Left ventricle myocardium superior (tissue), 1 donor: ENCODE measurements around the gene WDR33. TPM values are rescaled to one million over a fixed set of nuclear protein-coding genes. Genes with fewer than 3 reads are reported as not detected.
A peak's percentile ranks its signal among the peaks of the same experiment; 100 is the strongest.

Experiments
- ATAC-seq: fragments of 200-7000 bp; cut with Tn5 transposase; one replicate; pipeline ENCODE4 v1.9.1; 2020; ENCODE audit warnings: mild to moderate bottlenecking, moderate library complexity
- DNase-seq: peaks from one replicate; pipeline ENCODE4 v3.0.0-alpha.2; 2020
- intact Hi-C: fragments of 100-400 bp; cut with micrococcal nuclease; formaldehyde crosslinking; loops from one replicate; pipeline ENCODE4 v1.11.0; 2022
- total RNA-seq: library from RNA; stranded (reverse); fragmentation: NEBNext Ultra II Directional; extraction: Animal tissue kit (Norgen Biotek cat#: 25700); gene quantifications from one replicate; pipeline ENCODE4 v1.2.1, GENCODE V29; 2021
- donor health status: DM: no; HTN: yes; CAD: no; lungs with severe emphysema.

The WDR33 gene
- total RNA-seq, 1 donor from 2014 or later, result 45.2 TPM

GRCh38 chr2:127669056-127669455, 141.9 kb downstream of the WDR33 start:
- DNase-seq (no peak), ATAC-seq (no peak)
- intact Hi-C loops, result no loop called here

GRCh38 chr2:127665267-127665893, 145.6 kb downstream of the WDR33 start:
- DNase-seq (no peak), ATAC-seq (no peak)
- intact Hi-C loops, result no loop called here

GRCh38 chr2:127664895-127665225, 146.1 kb downstream of the WDR33 start:
- intact Hi-C loops, result no loop called here
- no peak for DNase-seq
- no peak for ATAC-seq

GRCh38 chr2:127664065-127664894, 146.7 kb downstream of the WDR33 start:
- ATAC-seq (peak; percentile 31), DNase-seq (peak; percentile 67)
- intact Hi-C loops, result no loop called here

GRCh38 chr2:127663566-127664064, 147.4 kb downstream of the WDR33 start:
- DNase-seq (peak; percentile 14), ATAC-seq (no peak)
- intact Hi-C loops, result no loop called here

- peak; percentile 30 for ATAC-seq
- intact Hi-C loops, result no loop called here
- peak; percentile 47 for DNase-seq
These were observed 147.9 kb downstream of the WDR33 start for GRCh38 chr2:127662937-127663565.

GRCh38 chr2:127661949-127662510, 148.9 kb downstream of the WDR33 start:
- peak; percentile 69 for DNase-seq
- intact Hi-C loops, result no loop called here
- peak; percentile 53 for ATAC-seq

- intact Hi-C loops, result no loop called here
These were observed 149.8 kb downstream of the WDR33 start for GRCh38 chr2:127661072-127661649.

GRCh38 chr2:127660291-127660578, 150.7 kb downstream of the WDR33 start:
- intact Hi-C loops, result no loop called here
- ATAC-seq (no peak), DNase-seq (no peak)

More at GRCh38 chr2:127661072-127661649, 149.8 kb downstream of the WDR33 start:
- no peak for ATAC-seq
- peak; percentile 26 for DNase-seq

GRCh38 chr2:127659408-127660290, 151.3 kb downstream of the WDR33 start:
- intact Hi-C loops, result no loop called here
- ATAC-seq (peak; percentile 46), DNase-seq (peak; percentile 69)

GRCh38 chr2:127658641-127659407, 152.1 kb downstream of the WDR33 start:
- intact Hi-C loops, result no loop called here
- ATAC-seq, result no peak
- DNase-seq, result peak; percentile 44

GRCh38 chr2:127658146-127658545, 152.8 kb downstream of the WDR33 start:
- ATAC-seq (no peak), DNase-seq (no peak)
- intact Hi-C loops, result no loop called here

GRCh38 chr2:127657232-127657595, 153.8 kb downstream of the WDR33 start:
- DNase-seq (peak; percentile 35), ATAC-seq (no peak)
- intact Hi-C loops, result no loop called here

- intact Hi-C loops, result no loop called here
- DNase-seq (peak; percentile 53), ATAC-seq (no peak)
These were observed 154.3 kb downstream of the WDR33 start for GRCh38 chr2:127656569-127657231.

- DNase-seq (peak; percentile 84), ATAC-seq (peak; percentile 61)
- intact Hi-C loops, result no loop called here
These were observed 155.5 kb downstream of the WDR33 start for GRCh38 chr2:127655209-127656073.

- no peak for ATAC-seq
- DNase-seq, result peak; percentile 25
These were observed 156.2 kb downstream of the WDR33 start for GRCh38 chr2:127654838-127655175.

More at GRCh38 chr2:127654838-127655175, 156.2 kb downstream of the WDR33 start:
- intact Hi-C loops, result no loop called here
